ENCODE data around the gene PTPRK.

Gene PTPRK

DNA sequence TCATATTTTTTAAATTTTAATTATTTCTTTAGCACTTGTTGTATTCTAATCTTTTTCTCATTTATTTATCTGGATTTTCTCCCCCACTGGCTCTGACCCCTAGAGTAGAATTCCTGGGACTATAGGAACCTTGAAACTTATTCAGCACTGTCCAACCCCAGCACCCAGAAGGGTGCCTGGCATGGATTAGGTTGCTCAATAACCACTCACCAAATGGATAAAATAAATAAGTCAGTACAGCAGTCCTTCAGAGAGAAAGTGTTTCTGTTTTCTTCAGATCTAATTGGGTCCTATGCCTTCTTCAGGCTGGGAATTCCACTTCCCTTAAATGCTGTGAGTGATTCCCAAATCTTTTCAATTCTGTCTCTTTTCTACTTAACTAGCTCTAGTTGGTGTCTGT lies 206.2 kb downstream of the PTPRK start:
- Histone ChIP-seq H3K4me3 (ENCODE audit: low read depth, low read length) (no peak overlapping the region), H3K27ac (ENCODE audit: low read depth, low read length) (0 out of 2 replicates have a peak overlapping the region, but pooled peaks have one; percentile 13), H3K36me3 (ENCODE audit: control insufficient read depth, insufficient read depth, low read length) (no peaks in the 10 kb centered on the region), H3K27me3 (ENCODE audit: control insufficient read depth, insufficient read depth, low read length) (no peaks in the 10 kb centered on the region), H3K4me1 (ENCODE audit: control insufficient read depth, insufficient read depth, low read length) (peaks cover 63% of the 10 kb centered on the region), H3K9me3 (ENCODE audit: control insufficient read depth, insufficient read depth, low read depth, low read length) (no peaks in the 10 kb centered on the region), H3K9ac (ENCODE audit: low read length) (no peak overlapping the region)

DNA sequence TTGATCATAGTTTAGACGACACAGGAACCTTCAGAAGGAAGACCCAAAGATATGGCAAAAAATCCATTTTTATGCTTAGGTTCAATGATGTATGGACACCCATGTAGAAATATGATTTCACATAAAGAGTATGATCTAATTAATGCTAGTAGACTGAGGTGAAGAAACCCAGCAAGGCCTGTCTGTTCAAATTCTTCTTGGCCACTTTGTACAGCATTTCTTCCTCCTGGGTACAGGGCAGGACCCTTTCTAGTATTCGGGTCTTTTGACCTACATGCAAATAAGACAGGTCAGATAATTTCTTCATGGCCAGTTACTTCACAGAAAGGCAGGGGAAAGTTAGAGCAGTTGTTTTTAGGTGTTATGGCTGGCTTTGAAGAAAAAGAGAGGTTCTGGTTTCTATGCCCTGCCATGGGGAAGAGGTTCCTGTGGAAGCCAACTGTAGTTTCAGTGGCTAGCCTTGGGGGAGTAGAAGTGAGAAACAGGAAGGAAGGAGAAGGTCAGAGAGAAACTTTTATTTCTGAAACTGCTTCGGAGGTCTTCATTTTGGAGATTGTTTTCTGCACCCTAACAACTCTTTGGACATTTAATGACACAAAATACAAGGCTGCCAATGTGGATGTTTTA lies 208.3 kb downstream of the PTPRK start:
- H3K4me3 ChIP-seq (ENCODE audit: low read depth, low read length), result no peak overlapping the region
- no peak overlapping the region for H3K9ac ChIP-seq (ENCODE audit: low read length)
- no peaks in the 10 kb centered on the region for H3K27me3 ChIP-seq (ENCODE audit: control insufficient read depth, insufficient read depth, low read length)
- no peaks in the 10 kb centered on the region for H3K36me3 ChIP-seq (ENCODE audit: control insufficient read depth, insufficient read depth, low read length)
- H3K27ac ChIP-seq (ENCODE audit: low read depth, low read length), result no peak overlapping the region
- peaks cover 47% of the 10 kb centered on the region for H3K4me1 ChIP-seq (ENCODE audit: control insufficient read depth, insufficient read depth, low read length)
- no peaks in the 10 kb centered on the region for H3K9me3 ChIP-seq (ENCODE audit: control insufficient read depth, insufficient read depth, low read depth, low read length)

DNA sequence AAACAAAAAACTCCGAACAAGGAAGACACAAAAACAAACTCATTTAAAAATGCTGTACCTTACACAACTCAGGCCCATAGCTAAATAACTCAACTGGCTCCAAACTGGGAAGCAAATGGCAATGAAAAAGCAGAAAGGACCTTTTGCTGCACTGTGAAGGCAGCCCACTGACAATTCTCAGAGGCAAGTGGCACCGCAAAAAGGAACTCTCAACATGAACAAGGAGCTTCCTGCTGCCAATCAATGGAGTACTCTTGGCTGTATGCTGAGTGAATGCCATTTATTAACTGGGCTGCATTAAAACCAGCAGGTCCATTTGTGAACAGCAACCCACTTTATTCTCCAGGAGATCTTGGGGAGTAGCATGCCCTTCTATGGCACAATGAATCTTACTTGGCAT lies 209.9 kb downstream of the PTPRK start:
- Histone ChIP-seq H3K27me3 (ENCODE audit: control insufficient read depth, insufficient read depth, low read length) (no peaks in the 10 kb centered on the region), H3K9ac (ENCODE audit: low read length) (no peak overlapping the region), H3K9me3 (ENCODE audit: control insufficient read depth, insufficient read depth, low read depth, low read length) (no peaks in the 10 kb centered on the region), H3K27ac (ENCODE audit: low read depth, low read length) (no peak overlapping the region), H3K36me3 (ENCODE audit: control insufficient read depth, insufficient read depth, low read length) (no peaks in the 10 kb centered on the region), H3K4me3 (ENCODE audit: low read depth, low read length) (no peak overlapping the region), H3K4me1 (ENCODE audit: control insufficient read depth, insufficient read depth, low read length) (peaks cover 33% of the 10 kb centered on the region)

DNA sequence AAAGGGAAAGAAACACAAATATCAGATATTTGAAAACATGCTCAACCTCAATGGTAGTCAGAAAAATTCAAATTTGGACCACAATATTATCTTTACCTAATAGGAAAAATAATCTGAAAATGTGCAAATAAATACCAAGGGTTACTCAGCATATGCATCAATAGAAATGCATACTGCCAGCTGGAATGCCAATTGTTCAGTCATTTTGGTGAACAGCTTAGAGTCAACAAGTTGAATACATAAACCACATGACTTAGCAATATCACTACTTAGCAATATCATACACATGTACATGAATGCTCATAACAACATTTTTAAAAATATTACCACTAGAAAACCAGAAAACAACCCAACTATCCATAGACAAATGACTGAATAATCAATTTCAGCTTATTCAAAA lies 212.7 kb downstream of the PTPRK start:
- no peaks in the 10 kb centered on the region for H3K27me3 ChIP-seq (ENCODE audit: control insufficient read depth, insufficient read depth, low read length)
- no peak overlapping the region for H3K4me3 ChIP-seq (ENCODE audit: low read depth, low read length)
- H3K9ac ChIP-seq (ENCODE audit: low read length), result no peak overlapping the region
- H3K4me1 ChIP-seq (ENCODE audit: control insufficient read depth, insufficient read depth, low read length), result peaks cover 11% of the 10 kb centered on the region
- H3K27ac ChIP-seq (ENCODE audit: low read depth, low read length), result no peak overlapping the region
- H3K9me3 ChIP-seq (ENCODE audit: control insufficient read depth, insufficient read depth, low read depth, low read length), result no peaks in the 10 kb centered on the region
- no peaks in the 10 kb centered on the region for H3K36me3 ChIP-seq (ENCODE audit: control insufficient read depth, insufficient read depth, low read length)

DNA sequence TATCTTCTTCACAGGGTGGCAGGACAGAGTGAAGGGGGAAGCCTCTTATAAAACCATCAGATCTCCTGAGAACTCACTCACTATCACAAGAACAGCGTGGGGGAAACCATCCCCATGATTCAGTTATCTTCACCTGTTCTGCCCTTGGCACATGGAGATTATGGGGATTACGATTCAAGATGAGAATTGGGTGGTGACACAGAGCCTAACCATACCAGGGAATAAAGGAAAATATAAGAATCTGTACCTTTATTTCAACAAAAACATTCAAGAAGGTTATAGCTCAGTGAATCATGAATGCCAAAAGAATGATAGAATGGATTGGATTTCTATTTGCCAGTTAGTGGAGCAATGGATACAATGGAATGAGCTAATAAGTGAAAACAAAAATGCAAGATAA lies 214.4 kb downstream of the PTPRK start:
- Histone ChIP-seq H3K27me3 (ENCODE audit: control insufficient read depth, insufficient read depth, low read length) (no peaks in the 10 kb centered on the region), H3K4me3 (ENCODE audit: low read depth, low read length) (no peak overlapping the region), H3K9ac (ENCODE audit: low read length) (no peak overlapping the region), H3K9me3 (ENCODE audit: control insufficient read depth, insufficient read depth, low read depth, low read length) (no peaks in the 10 kb centered on the region), H3K36me3 (ENCODE audit: control insufficient read depth, insufficient read depth, low read length) (no peaks in the 10 kb centered on the region), H3K4me1 (ENCODE audit: control insufficient read depth, insufficient read depth, low read length) (peaks cover 11% of the 10 kb centered on the region), H3K27ac (ENCODE audit: low read depth, low read length) (no peak overlapping the region)

DNA sequence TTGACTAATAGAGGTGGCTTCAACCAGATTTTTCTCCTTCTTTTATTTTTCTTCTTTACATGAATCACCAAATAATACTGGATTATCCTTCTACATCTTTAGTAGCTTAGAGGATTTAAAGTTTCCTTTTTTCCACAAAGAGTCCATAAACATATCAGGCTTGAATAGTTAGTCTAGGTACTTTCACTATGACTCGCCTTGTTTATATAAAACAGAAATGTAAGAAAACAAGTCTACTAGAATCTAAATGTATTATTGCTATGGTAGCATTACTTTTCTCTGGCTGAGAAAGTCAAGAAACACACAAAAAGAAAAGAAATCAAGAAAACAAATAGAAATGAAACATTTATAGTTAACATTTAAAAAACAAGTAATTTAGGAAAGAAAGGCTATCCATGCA lies 215.2 kb downstream of the PTPRK start:
- Histone ChIP-seq H3K36me3 (ENCODE audit: control insufficient read depth, insufficient read depth, low read length) (no peaks in the 10 kb centered on the region), H3K27ac (ENCODE audit: low read depth, low read length) (no peak overlapping the region), H3K4me1 (ENCODE audit: control insufficient read depth, insufficient read depth, low read length) (peaks cover 5% of the 10 kb centered on the region), H3K9me3 (ENCODE audit: control insufficient read depth, insufficient read depth, low read depth, low read length) (no peaks in the 10 kb centered on the region), H3K27me3 (ENCODE audit: control insufficient read depth, insufficient read depth, low read length) (no peaks in the 10 kb centered on the region), H3K4me3 (ENCODE audit: low read depth, low read length) (no peak overlapping the region), H3K9ac (ENCODE audit: low read length) (no peak overlapping the region)

DNA sequence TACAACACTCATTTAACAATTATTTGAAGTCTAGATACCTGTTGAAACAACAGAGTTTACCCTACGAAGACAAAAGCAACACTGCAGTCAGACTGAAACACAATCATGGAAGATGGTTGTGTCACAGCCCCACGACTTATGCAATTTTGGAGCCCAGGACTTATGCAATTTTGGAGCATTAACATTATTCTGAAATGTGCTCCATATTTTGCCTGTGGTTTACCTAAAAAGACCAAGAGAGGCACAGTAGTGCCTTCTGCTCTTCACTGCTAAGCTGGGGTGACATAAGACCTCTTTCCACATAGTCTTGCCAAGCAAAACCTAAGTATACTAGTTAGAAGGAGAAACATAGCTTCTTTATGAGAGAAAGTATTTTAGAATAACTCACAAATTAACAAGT lies 216.5 kb downstream of the PTPRK start:
- H3K9me3 ChIP-seq (ENCODE audit: control insufficient read depth, insufficient read depth, low read depth, low read length), result no peaks in the 10 kb centered on the region
- no peak overlapping the region for H3K9ac ChIP-seq (ENCODE audit: low read length)
- H3K4me1 ChIP-seq (ENCODE audit: control insufficient read depth, insufficient read depth, low read length), result no peaks in the 10 kb centered on the region
- no peaks in the 10 kb centered on the region for H3K27me3 ChIP-seq (ENCODE audit: control insufficient read depth, insufficient read depth, low read length)
- no peak overlapping the region for H3K4me3 ChIP-seq (ENCODE audit: low read depth, low read length)
- no peaks in the 10 kb centered on the region for H3K36me3 ChIP-seq (ENCODE audit: control insufficient read depth, insufficient read depth, low read length)
- no peak overlapping the region for H3K27ac ChIP-seq (ENCODE audit: low read depth, low read length)

DNA sequence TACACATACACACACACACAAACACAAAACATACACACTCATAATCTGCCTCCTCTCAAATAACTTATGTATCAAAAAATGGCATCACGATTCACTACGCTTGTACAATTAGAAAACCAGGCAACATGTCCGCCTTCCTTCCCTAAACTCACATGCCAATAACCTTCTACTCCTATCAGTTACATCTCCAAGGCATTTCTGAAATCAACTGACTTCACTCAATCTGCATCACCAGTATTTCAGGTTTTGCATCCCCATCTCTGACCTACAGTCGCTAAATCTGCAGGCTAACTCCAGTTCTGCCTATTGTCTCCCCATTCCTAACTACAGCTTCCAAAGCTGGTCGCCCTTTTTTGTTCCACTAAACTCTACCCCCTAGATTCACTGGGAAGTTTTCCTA lies 217.5 kb downstream of the PTPRK start:
- Histone ChIP-seq H3K27me3 (ENCODE audit: control insufficient read depth, insufficient read depth, low read length) (no peaks in the 10 kb centered on the region), H3K4me1 (ENCODE audit: control insufficient read depth, insufficient read depth, low read length) (no peaks in the 10 kb centered on the region)

DNA sequence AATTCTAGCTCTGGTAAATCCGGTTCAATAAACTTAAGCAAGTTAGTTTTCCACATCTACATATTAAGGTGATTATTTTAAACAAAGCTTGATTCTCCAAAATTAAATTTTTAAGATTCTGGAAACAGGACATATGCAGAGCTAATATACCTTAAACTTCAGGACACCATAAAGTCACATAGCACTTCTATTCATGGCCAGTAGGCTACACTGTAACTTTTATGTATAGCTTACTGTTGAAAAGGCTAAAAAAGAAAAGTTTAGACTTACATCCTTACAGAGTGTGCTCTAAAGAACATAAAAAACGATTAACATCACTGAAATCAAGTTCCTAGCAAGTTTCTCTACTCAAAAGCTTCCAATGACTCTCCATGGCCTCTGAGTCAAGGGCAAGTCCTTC lies 224.7 kb downstream of the PTPRK start:
- no peaks in the 10 kb centered on the region for H3K27me3 ChIP-seq (ENCODE audit: control insufficient read depth, insufficient read depth, low read length)
- 0 out of 2 replicates have a peak, but pooled peaks cover 2% of the 10 kb centered on the region for H3K4me1 ChIP-seq (ENCODE audit: control insufficient read depth, insufficient read depth, low read length)
- no peak overlapping the region for H3K4me3 ChIP-seq (ENCODE audit: low read depth, low read length)
- no peaks in the 10 kb centered on the region for H3K36me3 ChIP-seq (ENCODE audit: control insufficient read depth, insufficient read depth, low read length)
- no peak overlapping the region for H3K27ac ChIP-seq (ENCODE audit: low read depth, low read length)
- H3K9me3 ChIP-seq (ENCODE audit: control insufficient read depth, insufficient read depth, low read depth, low read length), result no peaks in the 10 kb centered on the region
- H3K9ac ChIP-seq (ENCODE audit: low read length), result no peak overlapping the region

More for the DNA sequence above, 217.5 kb downstream of the PTPRK start:
- H3K9ac ChIP-seq (ENCODE audit: low read length), result no peak overlapping the region
- no peaks in the 10 kb centered on the region for H3K9me3 ChIP-seq (ENCODE audit: control insufficient read depth, insufficient read depth, low read depth, low read length)
- no peaks in the 10 kb centered on the region for H3K36me3 ChIP-seq (ENCODE audit: control insufficient read depth, insufficient read depth, low read length)
- H3K27ac ChIP-seq (ENCODE audit: low read depth, low read length), result no peak overlapping the region
- no peak overlapping the region for H3K4me3 ChIP-seq (ENCODE audit: low read depth, low read length)

DNA sequence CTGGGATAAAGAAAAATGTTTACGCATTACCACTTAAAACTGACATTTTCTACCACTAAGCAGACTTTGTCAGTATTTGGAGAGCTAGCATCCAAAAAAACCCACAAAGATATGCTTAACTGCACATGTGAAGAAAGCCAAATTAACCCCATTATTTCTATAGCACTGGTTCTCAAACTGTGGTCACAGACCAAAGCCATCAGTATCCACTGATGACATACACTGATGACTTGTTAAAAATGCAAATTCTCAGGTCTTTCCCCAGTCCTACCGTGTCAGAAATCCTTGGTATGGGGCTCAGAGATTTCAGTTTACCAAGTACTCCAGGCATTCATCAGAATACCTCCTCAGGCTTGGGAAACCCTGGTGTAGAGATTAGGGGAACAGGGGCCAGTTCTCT lies 230.2 kb downstream of the PTPRK start:
- Histone ChIP-seq H3K9ac (ENCODE audit: low read length) (no peak overlapping the region), H3K4me1 (ENCODE audit: control insufficient read depth, insufficient read depth, low read length) (peaks cover 2% of the 10 kb centered on the region; the same call in 1 of the 2 replicates), H3K27ac (ENCODE audit: low read depth, low read length) (no peak overlapping the region), H3K36me3 (ENCODE audit: control insufficient read depth, insufficient read depth, low read length) (no peaks in the 10 kb centered on the region), H3K4me3 (ENCODE audit: low read depth, low read length) (no peak overlapping the region), H3K27me3 (ENCODE audit: control insufficient read depth, insufficient read depth, low read length) (no peaks in the 10 kb centered on the region), H3K9me3 (ENCODE audit: control insufficient read depth, insufficient read depth, low read depth, low read length) (no peaks in the 10 kb centered on the region)

DNA sequence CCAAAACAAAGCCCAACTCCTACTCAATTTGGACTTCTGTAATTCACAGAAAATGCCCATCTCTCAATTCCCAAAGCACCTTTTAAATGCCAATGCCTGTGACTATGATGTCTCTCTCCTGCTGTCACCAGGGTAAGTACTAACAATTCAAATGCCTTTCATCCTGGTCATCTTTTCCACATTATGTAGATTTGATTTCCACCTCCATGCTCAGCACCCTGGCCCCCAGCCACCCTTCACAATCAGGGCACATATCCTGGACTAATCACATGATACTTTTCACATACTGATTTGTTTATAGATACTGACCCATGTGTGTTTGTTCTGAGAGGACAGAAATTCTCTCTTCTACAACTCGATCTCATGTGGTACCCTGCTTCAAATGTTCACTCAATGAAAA lies 236.3 kb downstream of the PTPRK start:
- no peaks in the 10 kb centered on the region for H3K9me3 ChIP-seq (ENCODE audit: control insufficient read depth, insufficient read depth, low read depth, low read length)
- H3K36me3 ChIP-seq (ENCODE audit: control insufficient read depth, insufficient read depth, low read length), result no peaks in the 10 kb centered on the region
- no peaks in the 10 kb centered on the region for H3K27me3 ChIP-seq (ENCODE audit: control insufficient read depth, insufficient read depth, low read length)
- peaks cover 47% of the 10 kb centered on the region for H3K4me1 ChIP-seq (ENCODE audit: control insufficient read depth, insufficient read depth, low read length)
- H3K9ac ChIP-seq (ENCODE audit: low read length), result no peak overlapping the region
- no peak overlapping the region for H3K4me3 ChIP-seq (ENCODE audit: low read depth, low read length)
- no peak overlapping the region for H3K27ac ChIP-seq (ENCODE audit: low read depth, low read length)

DNA sequence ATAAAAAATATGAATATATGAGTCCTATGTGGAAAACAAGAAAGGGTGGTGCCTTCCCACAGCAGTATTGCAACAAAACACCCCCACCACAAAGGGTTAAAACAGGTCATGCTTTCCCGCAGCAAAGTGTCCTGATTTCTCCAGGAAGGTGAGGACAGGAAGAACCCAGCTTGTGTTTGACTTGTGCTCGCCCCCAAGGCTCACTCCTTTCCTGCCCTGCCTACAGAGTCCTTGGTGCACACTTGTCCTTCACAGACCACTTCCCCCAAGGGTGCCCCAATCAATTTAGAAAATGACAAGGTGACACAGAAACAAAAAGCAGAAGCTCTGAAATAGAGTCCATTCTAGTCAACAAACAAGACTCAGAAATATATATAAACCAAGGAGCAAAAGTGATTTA lies 237.4 kb downstream of the PTPRK start:
- no peaks in the 10 kb centered on the region for H3K9me3 ChIP-seq (ENCODE audit: control insufficient read depth, insufficient read depth, low read depth, low read length)
- peaks cover 47% of the 10 kb centered on the region for H3K4me1 ChIP-seq (ENCODE audit: control insufficient read depth, insufficient read depth, low read length)
- H3K36me3 ChIP-seq (ENCODE audit: control insufficient read depth, insufficient read depth, low read length), result no peaks in the 10 kb centered on the region
- H3K4me3 ChIP-seq (ENCODE audit: low read depth, low read length), result no peak overlapping the region
- no peak overlapping the region for H3K27ac ChIP-seq (ENCODE audit: low read depth, low read length)
- no peak overlapping the region for H3K9ac ChIP-seq (ENCODE audit: low read length)
- no peaks in the 10 kb centered on the region for H3K27me3 ChIP-seq (ENCODE audit: control insufficient read depth, insufficient read depth, low read length)

Data from HUES6 (cell line).